Measurements from ENCODE around the gene RYR3. TPM values are rescaled to one million over a fixed set of nuclear protein-coding genes. Genes with fewer than 3 reads are reported as not detected.
A peak's percentile ranks its signal among the peaks of the same experiment; 100 is the strongest.

The RYR3 gene
- polyA plus RNA-seq, 1 donor = 6.5 TPM

GRCh38 chr15:33872416-33873106, 561.8 kb downstream of the RYR3 start:
- Histone ChIP-seq H3K27me3 (ENCODE audit: control insufficient read depth, insufficient read depth, low read length) (no peaks in the 10 kb centered on the region), H3K9me3 (ENCODE audit: control insufficient read depth, low read depth, low read length) (no peaks in the 10 kb centered on the region), H3K27ac (ENCODE audit: low read length) (no peak overlapping the region), H3K4me1 (ENCODE audit: control insufficient read depth, insufficient read depth, low read length) (no peaks in the 10 kb centered on the region), H3K36me3 (ENCODE audit: control insufficient read depth, insufficient read depth, low read length) (no peaks in the 10 kb centered on the region), H3K4me3 (ENCODE audit: low read length) (no peak overlapping the region)
- no peak for DNase-seq
- WGBS (ENCODE audit: insufficient coverage, low lambda C conversion rate) = 70% methylated on average over 2 of the region's 13 CpGs

- Histone ChIP-seq H3K4me1 (ENCODE audit: control insufficient read depth, insufficient read depth, low read length) (no peaks in the 10 kb centered on the region), H3K9me3 (ENCODE audit: control insufficient read depth, low read depth, low read length) (no peaks in the 10 kb centered on the region), H3K4me3 (ENCODE audit: low read length) (no peak overlapping the region), H3K27ac (ENCODE audit: low read length) (no peak overlapping the region), H3K27me3 (ENCODE audit: control insufficient read depth, insufficient read depth, low read length) (no peaks in the 10 kb centered on the region), H3K36me3 (ENCODE audit: control insufficient read depth, insufficient read depth, low read length) (no peaks in the 10 kb centered on the region)
- no peak for DNase-seq
- 86% methylated on average over 1 of the region's 2 CpGs for WGBS (ENCODE audit: insufficient coverage, low lambda C conversion rate)
Observed at GRCh38 chr15:33874156-33874555, 563.4 kb downstream of the RYR3 start.

DNA sequence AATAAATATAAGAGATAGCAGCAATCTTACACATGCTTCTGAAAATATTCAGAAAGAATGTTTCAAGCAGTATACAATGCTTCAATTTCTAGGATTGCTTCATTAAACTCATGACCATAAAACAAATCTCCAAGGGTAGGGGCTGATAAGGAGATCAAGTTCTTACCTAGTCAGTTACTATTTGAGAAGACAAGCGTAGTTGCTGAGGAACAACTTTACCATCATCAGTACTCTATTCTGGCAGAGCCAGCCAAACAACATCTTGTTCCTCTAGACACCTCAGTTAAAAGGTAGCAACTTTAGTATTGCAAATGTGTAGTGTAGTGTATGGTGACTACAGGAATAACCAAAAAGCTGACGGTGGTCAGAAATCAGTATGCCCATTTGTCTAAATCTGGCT, 572.2 kb downstream of the RYR3 start:
- no peaks in the 10 kb centered on the region for H3K27me3 ChIP-seq (ENCODE audit: control insufficient read depth, insufficient read depth, low read length)
- H3K36me3 ChIP-seq (ENCODE audit: control insufficient read depth, insufficient read depth, low read length) = no peaks in the 10 kb centered on the region
- no peak for DNase-seq
- no CpG with 5 or more reads among the region's 2 CpGs for WGBS (ENCODE audit: insufficient coverage, low lambda C conversion rate)
- no peak overlapping the region for H3K4me3 ChIP-seq (ENCODE audit: low read length)
- no peaks in the 10 kb centered on the region for H3K4me1 ChIP-seq (ENCODE audit: control insufficient read depth, insufficient read depth, low read length)
- H3K27ac ChIP-seq (ENCODE audit: low read length) = no peak overlapping the region
- no peaks in the 10 kb centered on the region for H3K9me3 ChIP-seq (ENCODE audit: control insufficient read depth, low read depth, low read length)

DNA sequence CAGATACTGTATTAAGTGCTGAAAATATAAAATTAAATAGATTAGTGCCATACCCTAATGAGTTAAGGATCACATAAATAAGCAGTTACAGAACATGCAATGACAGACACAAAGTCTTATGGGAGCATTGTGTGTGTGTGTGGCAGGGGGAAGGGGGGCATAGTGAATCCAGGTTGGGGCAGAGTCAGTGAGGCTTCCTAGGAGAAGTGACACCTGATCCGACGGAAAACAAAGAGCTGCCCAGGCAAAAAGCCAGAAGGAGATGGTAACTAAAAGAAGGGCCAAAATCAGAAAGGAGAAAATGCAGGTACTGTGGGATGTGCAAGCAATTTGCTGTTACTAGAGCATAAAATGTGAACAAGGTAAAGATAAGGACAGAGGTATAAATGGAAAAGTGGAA, 577.4 kb downstream of the RYR3 start:
- no peaks in the 10 kb centered on the region for H3K9me3 ChIP-seq (ENCODE audit: control insufficient read depth, low read depth, low read length)
- H3K27ac ChIP-seq (ENCODE audit: low read length) = no peak overlapping the region
- H3K4me1 ChIP-seq (ENCODE audit: control insufficient read depth, insufficient read depth, low read length) = no peaks in the 10 kb centered on the region
- no peak for DNase-seq
- H3K4me3 ChIP-seq (ENCODE audit: low read length) = no peak overlapping the region
- no CpG with 5 or more reads among the region's 2 CpGs for WGBS (ENCODE audit: insufficient coverage, low lambda C conversion rate)
- H3K36me3 ChIP-seq (ENCODE audit: control insufficient read depth, insufficient read depth, low read length) = no peaks in the 10 kb centered on the region
- no peaks in the 10 kb centered on the region for H3K27me3 ChIP-seq (ENCODE audit: control insufficient read depth, insufficient read depth, low read length)

DNA sequence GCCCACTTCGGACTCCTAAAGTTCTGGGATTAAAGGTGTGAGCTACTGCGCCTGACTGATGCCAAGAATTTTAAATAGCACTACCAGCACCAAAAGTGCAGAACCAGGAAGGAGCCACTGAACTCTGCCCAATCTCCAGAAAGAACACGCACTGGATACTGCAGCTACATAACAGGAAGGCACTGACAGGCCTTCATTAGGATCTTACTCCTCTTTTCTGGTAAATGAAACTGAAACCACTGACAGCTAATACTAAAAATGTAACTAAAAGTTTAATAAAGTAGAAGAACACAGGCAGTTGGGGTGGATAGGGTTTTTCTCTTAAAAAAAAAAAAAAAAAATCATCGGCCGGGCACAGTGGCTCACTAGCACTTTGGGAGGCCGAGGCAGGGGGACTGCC, 583.4 kb downstream of the RYR3 start:
- DNase-seq = no peak
- H3K4me1 ChIP-seq (ENCODE audit: control insufficient read depth, insufficient read depth, low read length) = no peaks in the 10 kb centered on the region
- no peaks in the 10 kb centered on the region for H3K36me3 ChIP-seq (ENCODE audit: control insufficient read depth, insufficient read depth, low read length)
- no peak overlapping the region for H3K4me3 ChIP-seq (ENCODE audit: low read length)
- H3K9me3 ChIP-seq (ENCODE audit: control insufficient read depth, low read depth, low read length) = no peaks in the 10 kb centered on the region
- no CpG with 5 or more reads among the region's 6 CpGs for WGBS (ENCODE audit: insufficient coverage, low lambda C conversion rate)
- H3K27me3 ChIP-seq (ENCODE audit: control insufficient read depth, insufficient read depth, low read length) = no peaks in the 10 kb centered on the region
- no peak overlapping the region for H3K27ac ChIP-seq (ENCODE audit: low read length)

- DNase-seq = no peak
- H3K27me3 ChIP-seq (ENCODE audit: control insufficient read depth, insufficient read depth, low read length) = no peaks in the 10 kb centered on the region
- H3K36me3 ChIP-seq (ENCODE audit: control insufficient read depth, insufficient read depth, low read length) = no peaks in the 10 kb centered on the region
- no peaks in the 10 kb centered on the region for H3K9me3 ChIP-seq (ENCODE audit: control insufficient read depth, low read depth, low read length)
- WGBS (ENCODE audit: insufficient coverage, low lambda C conversion rate) = 0% methylated on average over 1 of the region's 1 CpG
- H3K4me1 ChIP-seq (ENCODE audit: control insufficient read depth, insufficient read depth, low read length) = no peaks in the 10 kb centered on the region
- H3K4me3 ChIP-seq (ENCODE audit: low read length) = no peak overlapping the region
- no peak overlapping the region for H3K27ac ChIP-seq (ENCODE audit: low read length)
Observed at GRCh38 chr15:33902043-33902442, 591.3 kb downstream of the RYR3 start.

DNA sequence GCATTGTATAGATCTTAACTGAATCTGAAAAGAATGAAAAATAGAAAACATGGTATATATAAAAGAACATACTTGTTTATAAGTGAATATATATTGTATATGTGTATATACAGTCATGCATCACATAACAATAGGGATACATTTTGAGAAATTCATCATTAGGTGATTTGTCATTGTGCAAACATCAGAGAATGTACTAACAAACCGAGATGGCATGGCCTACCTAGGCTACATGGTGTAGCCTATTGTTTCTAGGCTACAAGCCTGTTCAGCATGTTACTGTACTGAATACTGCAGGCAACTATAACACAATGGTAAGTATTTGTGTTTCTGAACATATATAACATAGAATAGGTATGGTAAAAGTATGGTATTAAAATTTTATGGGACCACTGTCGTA, 592.9 kb downstream of the RYR3 start:
- DNase-seq = no peak
- no peaks in the 10 kb centered on the region for H3K4me1 ChIP-seq (ENCODE audit: control insufficient read depth, insufficient read depth, low read length)
- no peak overlapping the region for H3K4me3 ChIP-seq (ENCODE audit: low read length)
- WGBS (ENCODE audit: insufficient coverage, low lambda C conversion rate) = 90% methylated on average over 2 of the region's 2 CpGs
- H3K27ac ChIP-seq (ENCODE audit: low read length) = no peak overlapping the region
- no peaks in the 10 kb centered on the region for H3K36me3 ChIP-seq (ENCODE audit: control insufficient read depth, insufficient read depth, low read length)
- H3K9me3 ChIP-seq (ENCODE audit: control insufficient read depth, low read depth, low read length) = no peaks in the 10 kb centered on the region
- no peaks in the 10 kb centered on the region for H3K27me3 ChIP-seq (ENCODE audit: control insufficient read depth, insufficient read depth, low read length)

- Histone ChIP-seq H3K27me3 (ENCODE audit: control insufficient read depth, insufficient read depth, low read length) (no peaks in the 10 kb centered on the region), H3K4me3 (ENCODE audit: low read length) (no peak overlapping the region), H3K4me1 (ENCODE audit: control insufficient read depth, insufficient read depth, low read length) (no peaks in the 10 kb centered on the region), H3K36me3 (ENCODE audit: control insufficient read depth, insufficient read depth, low read length) (no peaks in the 10 kb centered on the region), H3K9me3 (ENCODE audit: control insufficient read depth, low read depth, low read length) (no peaks in the 10 kb centered on the region), H3K27ac (ENCODE audit: low read length) (no peak overlapping the region)
- DNase-seq = no peak
Observed at GRCh38 chr15:33907326-33907725, 596.6 kb downstream of the RYR3 start.

GRCh38 chr15:33908406-33908805, 597.6 kb downstream of the RYR3 start:
- Histone ChIP-seq H3K4me3 (ENCODE audit: low read length) (no peak overlapping the region), H3K4me1 (ENCODE audit: control insufficient read depth, insufficient read depth, low read length) (no peaks in the 10 kb centered on the region), H3K9me3 (ENCODE audit: control insufficient read depth, low read depth, low read length) (no peaks in the 10 kb centered on the region), H3K36me3 (ENCODE audit: control insufficient read depth, insufficient read depth, low read length) (no peaks in the 10 kb centered on the region), H3K27me3 (ENCODE audit: control insufficient read depth, insufficient read depth, low read length) (no peaks in the 10 kb centered on the region), H3K27ac (ENCODE audit: low read length) (no peak overlapping the region)
- DNase-seq = no peak
- 80% methylated on average over 1 of the region's 3 CpGs for WGBS (ENCODE audit: insufficient coverage, low lambda C conversion rate)

- DNase-seq = no peak
- Histone ChIP-seq H3K4me3 (ENCODE audit: low read length) (no peak overlapping the region), H3K4me1 (ENCODE audit: control insufficient read depth, insufficient read depth, low read length) (peaks cover 7% of the 10 kb centered on the region), H3K9me3 (ENCODE audit: control insufficient read depth, low read depth, low read length) (no peaks in the 10 kb centered on the region), H3K27ac (ENCODE audit: low read length) (no peak overlapping the region), H3K27me3 (ENCODE audit: control insufficient read depth, insufficient read depth, low read length) (no peaks in the 10 kb centered on the region), H3K36me3 (ENCODE audit: control insufficient read depth, insufficient read depth, low read length) (no peaks in the 10 kb centered on the region)
- 100% methylated on average over 2 of the region's 3 CpGs for WGBS (ENCODE audit: insufficient coverage, low lambda C conversion rate)
Observed at GRCh38 chr15:33910741-33911140, 600.0 kb downstream of the RYR3 start.

GRCh38 chr15:33912326-33912725, 601.6 kb downstream of the RYR3 start:
- H3K36me3 ChIP-seq (ENCODE audit: control insufficient read depth, insufficient read depth, low read length) = no peaks in the 10 kb centered on the region
- DNase-seq = peak in 1 of 2 donors; percentile 13

More at GRCh38 chr15:33912326-33912725, 601.6 kb downstream of the RYR3 start:
- Histone ChIP-seq H3K4me3 (ENCODE audit: low read length) (no peak overlapping the region), H3K27me3 (ENCODE audit: control insufficient read depth, insufficient read depth, low read length) (no peaks in the 10 kb centered on the region), H3K27ac (ENCODE audit: low read length) (no peak overlapping the region), H3K9me3 (ENCODE audit: control insufficient read depth, low read depth, low read length) (no peaks in the 10 kb centered on the region), H3K4me1 (ENCODE audit: control insufficient read depth, insufficient read depth, low read length) (peaks cover 7% of the 10 kb centered on the region)

Measured in large intestine (tissue), 3 donors.